Parathyroid adenoma (tissue), 2 donors: ENCODE data around the gene LMX1B.
A peak's percentile ranks its signal among the peaks of the same experiment; 100 is the strongest.
"Not testable (repeated sequence)": the region's sequence is repeated elsewhere in the genome, so short reads cannot be mapped to it uniquely, and the experiment has no call there.

ENCODE experiments used
- H2AFZ ChIP-seq: fragments of 300-600 bp; sonication (generic); one replicate; pipeline ENCODE4 v1.7.0; 2017; ENCODE audit warnings: antibody characterized with exemption, mild to moderate bottlenecking
- H3K27ac ChIP-seq: fragments of 300-600 bp; sonication (generic); one replicate; pipeline ENCODE4 v1.7.0; 2017
- H3K27me3 ChIP-seq: fragments of 300-600 bp; sonication (generic); one replicate; pipeline ENCODE4 v1.7.0; 2017; ENCODE audit warnings: low read length; ENCODE audit not compliant: control insufficient read depth, insufficient read depth
- H3K36me3 ChIP-seq: fragments of 300-600 bp; sonication (generic); one replicate; pipeline ENCODE4 v1.7.0; 2017; ENCODE audit warnings: low read length; ENCODE audit not compliant: control insufficient read depth, insufficient read depth
- H3K4me1 ChIP-seq: fragments of 300-600 bp; sonication (generic); one replicate; pipeline ENCODE4 v1.7.0; 2017; ENCODE audit warnings: control low read depth
- H3K4me2 ChIP-seq: fragments of 300-600 bp; sonication (generic); one replicate; pipeline ENCODE4 v1.7.0; 2017; ENCODE audit warnings: low read length
- H3K4me3 ChIP-seq: fragments of 300-600 bp; sonication (generic); one replicate; pipeline ENCODE4 v1.7.0; 2017; ENCODE audit warnings: low read depth, low read length
- H3K79me2 ChIP-seq: fragments of 300-600 bp; sonication (generic); one replicate; pipeline ENCODE4 v1.7.0; 2017; ENCODE audit warnings: control low read depth
- H3K9ac ChIP-seq: fragments of 300-600 bp; sonication (generic); one replicate; pipeline ENCODE4 v1.7.0; 2017; ENCODE audit warnings: mild to moderate bottlenecking
- H3K9me3 ChIP-seq: fragments of 300-600 bp; sonication (generic); one replicate; pipeline ENCODE4 v1.7.0; 2017; ENCODE audit warnings: low read length; ENCODE audit not compliant: control insufficient read depth
- CTCF ChIP-seq: fragments of 300-600 bp; sonication (generic); IDR thresholded peaks from one replicate; pipeline ENCODE4 v1.7.0; 2017; ENCODE audit warnings: antibody characterized with exemption, mild to moderate bottlenecking
- donor health status: primary hyperparathyroidism.

The LMX1B gene

GRCh38 chr9:126705767-126706697, 92.3 kb downstream of the LMX1B start:
- H3K4me1 ChIP-seq, result peaks cover 10% of the 10 kb centered on the region
- no peak overlapping the region for H3K9ac ChIP-seq
- no peaks in the 10 kb centered on the region for H3K79me2 ChIP-seq
- no peak overlapping the region for H3K4me3 ChIP-seq
- H3K27ac ChIP-seq, result no peak overlapping the region
- H3K27me3 ChIP-seq, result no peaks in the 10 kb centered on the region
- H3K9me3 ChIP-seq, result no peaks in the 10 kb centered on the region
- no peak overlapping the region for H3K4me2 ChIP-seq
- TF ChIP-seq CTCF, result peak; percentile 54
- H2AFZ ChIP-seq, result peak overlapping the region; percentile 66
- H3K36me3 ChIP-seq, result no peaks in the 10 kb centered on the region

- H2AFZ ChIP-seq, result no peak overlapping the region
- H3K9ac ChIP-seq, result no peak overlapping the region
- no peak overlapping the region for H3K4me3 ChIP-seq
- no peaks in the 10 kb centered on the region for H3K36me3 ChIP-seq
- peaks cover 4% of the 10 kb centered on the region for H3K4me1 ChIP-seq
- no peak overlapping the region for H3K27ac ChIP-seq
- H3K27me3 ChIP-seq, result no peaks in the 10 kb centered on the region
- no peak for TF ChIP-seq CTCF
- H3K9me3 ChIP-seq, result no peaks in the 10 kb centered on the region
- H3K79me2 ChIP-seq, result no peaks in the 10 kb centered on the region
- no peak overlapping the region for H3K4me2 ChIP-seq
These were observed 92.9 kb downstream of the LMX1B start for GRCh38 chr9:126706698-126707053.

- Histone ChIP-seq H3K79me2 (no peaks in the 10 kb centered on the region), H3K4me2 (no peak overlapping the region), H3K9ac (no peak overlapping the region), H3K4me3 (no peak overlapping the region), H3K36me3 (no peaks in the 10 kb centered on the region), H2AFZ (no peak overlapping the region), H3K27ac (no peak overlapping the region), H3K9me3 (no peaks in the 10 kb centered on the region), H3K4me1 (peaks cover 4% of the 10 kb centered on the region), H3K27me3 (no peaks in the 10 kb centered on the region)
- no peak for TF ChIP-seq CTCF
These were observed 93.4 kb downstream of the LMX1B start for GRCh38 chr9:126707083-126707482.

- H3K9me3 ChIP-seq, H3K79me2 ChIP-seq, H3K4me3 ChIP-seq, H3K27ac ChIP-seq, H3K9ac ChIP-seq, H2AFZ ChIP-seq, H3K27me3 ChIP-seq, H3K4me2 ChIP-seq, H3K4me1 ChIP-seq, H3K36me3 ChIP-seq: not testable (repeated sequence)
These were observed 94.0 kb downstream of the LMX1B start for GRCh38 chr9:126707712-126708111.

- H3K4me1 ChIP-seq, result peaks cover 4% of the 10 kb centered on the region
- no peak overlapping the region for H3K4me2 ChIP-seq
- no peak for TF ChIP-seq CTCF
- H3K4me3 ChIP-seq, result no peak overlapping the region
- no peaks in the 10 kb centered on the region for H3K27me3 ChIP-seq
- H3K27ac ChIP-seq, result no peak overlapping the region
- H3K9ac ChIP-seq, result no peak overlapping the region
- no peaks in the 10 kb centered on the region for H3K79me2 ChIP-seq
- no peaks in the 10 kb centered on the region for H3K36me3 ChIP-seq
- no peaks in the 10 kb centered on the region for H3K9me3 ChIP-seq
- H2AFZ ChIP-seq, result no peak overlapping the region
These were observed 94.5 kb downstream of the LMX1B start for GRCh38 chr9:126708178-126708577.
